Liver (tissue), 9 donors: ENCODE data around the gene COL5A1. TPM values are rescaled to one million over a fixed set of nuclear protein-coding genes. Genes with fewer than 3 reads are reported as not detected.
A peak's percentile ranks its signal among the peaks of the same experiment; 100 is the strongest.

Source experiments
- DNase-seq: peaks from one replicate; pipeline ENCODE4 v3.0.0-alpha.2; 2017; ENCODE audit warnings: low spot score
- H3K27ac ChIP-seq, 2 donors: one replicate each; pipeline ENCODE4 v1.7.0; 2013; ENCODE audit warnings: inconsistent platforms in 2 of 2, low read length in 2 of 2, control low read depth in 1 of 2, low read depth in 1 of 2, mild to moderate bottlenecking in 1 of 2
- H3K27me3 ChIP-seq, 4 donors: one replicate each; pipeline versions ENCODE4 v1.6.1 to v1.7.0; 2013; ENCODE audit warnings: low read length in 3 of 4, inconsistent platforms in 1 of 4, mild to moderate bottlenecking in 1 of 4, moderate library complexity in 1 of 4; ENCODE audit not compliant: control insufficient read depth in 4 of 4, insufficient read depth in 4 of 4
- H3K36me3 ChIP-seq, 4 donors: one replicate each; pipeline versions ENCODE4 v1.6.1 to v1.7.0; 2013; ENCODE audit warnings: low read length in 3 of 4, mild to moderate bottlenecking in 3 of 4, low read depth in 1 of 4, moderate library complexity in 1 of 4; ENCODE audit not compliant: control insufficient read depth in 4 of 4, insufficient read depth in 3 of 4
- H3K4me1 ChIP-seq, 4 donors: one replicate each; pipeline versions ENCODE4 v1.6.1 to v1.7.0; 2013; ENCODE audit warnings: low read length in 3 of 4, mild to moderate bottlenecking in 3 of 4, moderate library complexity in 1 of 4; ENCODE audit not compliant: control insufficient read depth in 4 of 4, insufficient read depth in 4 of 4
- H3K4me3 ChIP-seq, 3 donors: one replicate each; pipeline versions ENCODE4 v1.6.1 to v1.7.0; 2013; ENCODE audit warnings: low read length in 3 of 3, control low read depth in 1 of 3, low read depth in 1 of 3, mild to moderate bottlenecking in 1 of 3
- H3K9ac ChIP-seq, 2 donors: one replicate each; pipeline ENCODE4 v1.7.0; 2013; ENCODE audit warnings: low read length in 2 of 2, mild to moderate bottlenecking in 2 of 2, moderate library complexity in 2 of 2, control low read depth in 1 of 2, low read depth in 1 of 2
- H3K9me3 ChIP-seq, 4 donors: one replicate each; pipeline versions ENCODE4 v1.6.1 to v1.7.0; 2013; ENCODE audit warnings: low read length in 3 of 4; ENCODE audit not compliant: control insufficient read depth in 4 of 4
- ATF3 ChIP-seq: IDR thresholded peaks from 2 replicates; pipeline ENCODE4 v1.6.1; 2016; ENCODE audit warnings: antibody characterized with exemption
- CTCF ChIP-seq: fragments of 150-350 bp; IDR thresholded peaks from 2 replicates; pipeline ENCODE4 v1.5.1; 2017; ENCODE audit warnings: improper control_type of control experiment, low read depth, low read length; ENCODE audit not compliant: missing input control
- EGR1 ChIP-seq, 2 donors: IDR thresholded peaks; 2 replicates each; pipeline ENCODE4 v1.6.1; 2016 to 2018; ENCODE audit warnings: antibody characterized with exemption in 2 of 2, low read depth in 2 of 2
- FOXA1 ChIP-seq: IDR thresholded peaks from 2 replicates; pipeline ENCODE4 v1.6.1; 2016; ENCODE audit warnings: antibody characterized with exemption
- FOXA2 ChIP-seq: IDR thresholded peaks from 2 replicates; pipeline ENCODE4 v1.6.1; 2016; ENCODE audit warnings: antibody characterized with exemption
- GABPA ChIP-seq, 2 donors: IDR thresholded peaks in 1 of 2; conservative IDR thresholded peaks in 1 of 2; 2 replicates each; pipeline ENCODE4 v1.6.1; 2016; ENCODE audit warnings: antibody characterized with exemption in 2 of 2, mild to moderate bottlenecking in 1 of 2, moderate library complexity in 1 of 2
- HNF4A ChIP-seq, 2 donors: conservative IDR thresholded peaks; 2 replicates each; pipeline ENCODE4 v1.6.1; 2016; ENCODE audit warnings: antibody characterized with exemption in 2 of 2, mild to moderate bottlenecking in 2 of 2
- HNF4G ChIP-seq: IDR thresholded peaks from 2 replicates; pipeline ENCODE4 v1.6.1; 2016; ENCODE audit warnings: antibody characterized with exemption
- JUND ChIP-seq, 2 donors: IDR thresholded peaks; 2 replicates each; pipeline ENCODE4 v1.6.1; 2016; ENCODE audit warnings: antibody characterized with exemption in 2 of 2
- MAX ChIP-seq: IDR thresholded peaks from 2 replicates; pipeline ENCODE4 v1.6.1; 2016; ENCODE audit warnings: antibody characterized with exemption
- NR2F2 ChIP-seq: IDR thresholded peaks from 2 replicates; pipeline ENCODE4 v1.6.1; 2016; ENCODE audit warnings: antibody characterized with exemption
- RAD21 ChIP-seq, 2 donors: IDR thresholded peaks; 2 replicates each; pipeline ENCODE4 v1.6.1; 2016; ENCODE audit warnings: antibody characterized with exemption in 2 of 2, mild to moderate bottlenecking in 2 of 2
- RXRA ChIP-seq, 2 donors: IDR thresholded peaks; 2 replicates each; pipeline ENCODE4 v1.6.1; 2017 to 2018; ENCODE audit warnings: antibody characterized with exemption in 2 of 2, mild to moderate bottlenecking in 1 of 2
- SP1 ChIP-seq: IDR thresholded peaks from 2 replicates; pipeline ENCODE4 v1.6.1; 2018; ENCODE audit warnings: antibody characterized with exemption, mild to moderate bottlenecking
- TAF1 ChIP-seq: conservative IDR thresholded peaks from 2 replicates; pipeline ENCODE4 v1.6.1; 2016; ENCODE audit warnings: antibody characterized with exemption, mild to moderate bottlenecking
- YY1 ChIP-seq: IDR thresholded peaks from 2 replicates; pipeline ENCODE4 v1.6.1; 2016; ENCODE audit warnings: antibody characterized with exemption, mild to moderate bottlenecking
- ZBTB33 ChIP-seq: IDR thresholded peaks from 2 replicates; pipeline ENCODE4 v1.6.1; 2016; ENCODE audit warnings: antibody characterized with exemption
- WGBS: extraction: QIAGEN DNeasy Blood & Tissue Kit; methylation state at CpG from one replicate; pipeline ENCODE4 v1.1.7; 2013; 5-methylcytosine and 5-hydroxymethylcytosine counted together
- polyA plus RNA-seq, 2 donors: library from polyadenylated mRNA; stranded (reverse) in 1 of 2; unstranded in 1 of 2; fragments of 200-250 nt in 1 of 2; fragments of >200 nt in 1 of 2; fragmentation: Nextera tagmentation in 1 of 2; extraction: Ambion mirVana in 1 of 2; gene quantifications; one replicate each; pipeline versions ENCODE4 v1.2.1 to v1.2.3, GENCODE V29; 2013 to 2015
- total RNA-seq, 2 donors: library from RNA; depleted of rRNA; stranded (reverse); fragments of >200 nt; gene quantifications; one replicate each; pipeline ENCODE4 v1.2.3, GENCODE V29; 2014
- donor health status: healthy.
- donor health status: healthy.
- donor health status: healthy.
- donor health status: healthy.
- donor health status: healthy.

COL5A1 gene
- total and polyA plus RNA-seq, 4 donors: 0.67 to 15.6 (median 11.2) TPM

- DNase-seq: no peak
- Histone ChIP-seq H3K27me3 (no peaks in the 10 kb centered on the region), H3K27ac (no peak overlapping the region), H3K4me3 (no peak overlapping the region), H3K9me3 (no peaks in the 10 kb centered on the region), H3K36me3 (no peaks in the 10 kb centered on the region), H3K4me1 (no peaks in the 10 kb centered on the region), H3K9ac (no peak overlapping the region)
- TF ChIP-seq RXRA (IDR thresholded peaks at IDR 0.05) (no peak), RAD21 (IDR thresholded peaks at IDR 0.05) (no peak), NR2F2 (no peak), TAF1 (no peak), CTCF (no peak), FOXA2 (no peak), HNF4A (conservative IDR thresholded peaks at IDR 0.05) (no peak), ATF3 (no peak), EGR1 (IDR thresholded peaks at IDR 0.05; ENCODE audit: low read depth in 2 of 2) (no peak), JUND (IDR thresholded peaks at IDR 0.05) (no peak), YY1 (no peak), ZBTB33 (no peak), HNF4G (no peak), SP1 (no peak), MAX (no peak), GABPA (IDR thresholded peaks at IDR 0.05 in 1 of 2, conservative IDR thresholded peaks at IDR 0.05 in 1 of 2) (no peak), FOXA1 (no peak)
- WGBS: 81% methylated on average over 8 of the region's 8 CpGs
These were observed 138.0 kb downstream of the COL5A1 start for GRCh38 chr9:134779640-134780039.

GRCh38 chr9:134781591-134782302 is 140.1 kb downstream of the COL5A1 start:
- Histone ChIP-seq H3K27ac (no peak overlapping the region), H3K36me3 (no peaks in the 10 kb centered on the region), H3K4me3 (no peak overlapping the region), H3K9ac (no peak overlapping the region), H3K9me3 (no peaks in the 10 kb centered on the region), H3K4me1 (no peaks in the 10 kb centered on the region), H3K27me3 (peaks cover 0 to 1% (median 0%) of the 10 kb centered on the region in 4 donors)
- DNase-seq: no peak
- 61% methylated on average over 28 of the region's 28 CpGs for WGBS
- TF ChIP-seq TAF1: no peak
- TF ChIP-seq MAX: no peak
- no peak for TF ChIP-seq FOXA2
- TF ChIP-seq JUND (IDR thresholded peaks at IDR 0.05): no peak
- peak; percentile 10 for TF ChIP-seq CTCF
- TF ChIP-seq HNF4G: no peak
- peak; percentile 22 to 36 for TF ChIP-seq RAD21 (IDR thresholded peaks at IDR 0.05)
- no peak for TF ChIP-seq SP1
- no peak for TF ChIP-seq HNF4A (conservative IDR thresholded peaks at IDR 0.05)
